ENCODE results near the gene S100A3.
"Not testable (repeated sequence)": the region's sequence is repeated elsewhere in the genome, so short reads cannot be mapped to it uniquely, and the experiment has no call there.

GRCh38 chr1:153522353-153523048, 26.6 kb downstream of the S100A3 start:
- TF ChIP-seq, protein P1, sequence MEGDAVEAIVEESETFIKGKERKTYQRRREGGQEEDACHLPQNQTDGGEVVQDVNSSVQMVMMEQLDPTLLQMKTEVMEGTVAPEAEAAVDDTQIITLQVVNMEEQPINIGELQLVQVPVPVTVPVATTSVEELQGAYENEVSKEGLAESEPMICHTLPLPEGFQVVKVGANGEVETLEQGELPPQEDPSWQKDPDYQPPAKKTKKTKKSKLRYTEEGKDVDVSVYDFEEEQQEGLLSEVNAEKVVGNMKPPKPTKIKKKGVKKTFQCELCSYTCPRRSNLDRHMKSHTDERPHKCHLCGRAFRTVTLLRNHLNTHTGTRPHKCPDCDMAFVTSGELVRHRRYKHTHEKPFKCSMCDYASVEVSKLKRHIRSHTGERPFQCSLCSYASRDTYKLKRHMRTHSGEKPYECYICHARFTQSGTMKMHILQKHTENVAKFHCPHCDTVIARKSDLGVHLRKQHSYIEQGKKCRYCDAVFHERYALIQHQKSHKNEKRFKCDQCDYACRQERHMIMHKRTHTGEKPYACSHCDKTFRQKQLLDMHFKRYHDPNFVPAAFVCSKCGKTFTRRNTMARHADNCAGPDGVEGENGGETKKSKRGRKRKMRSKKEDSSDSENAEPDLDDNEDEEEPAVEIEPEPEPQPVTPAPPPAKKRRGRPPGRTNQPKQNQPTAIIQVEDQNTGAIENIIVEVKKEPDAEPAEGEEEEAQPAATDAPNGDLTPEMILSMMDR (IDR thresholded peaks at IDR 0.05; ENCODE audit: low read depth, low read length, missing input control) = not testable (repeated sequence)
- not testable (repeated sequence) for TF ChIP-seq ZBTB33 (IDR thresholded peaks at IDR 0.05); TAF1 (conservative IDR thresholded peaks at IDR 0.05); ATF3 (IDR thresholded peaks at IDR 0.05); YY1 (IDR thresholded peaks at IDR 0.05)
- TF ChIP-seq, protein P2, sequence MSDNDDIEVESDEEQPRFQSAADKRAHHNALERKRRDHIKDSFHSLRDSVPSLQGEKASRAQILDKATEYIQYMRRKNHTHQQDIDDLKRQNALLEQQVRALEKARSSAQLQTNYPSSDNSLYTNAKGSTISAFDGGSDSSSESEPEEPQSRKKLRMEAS (IDR thresholded peaks at IDR 0.05) = not testable (repeated sequence)
